ENCODE measurements around the gene MORC2.

GRCh38 chr22:30944986-30945385 lies 23.6 kb downstream of the MORC2 start:
- no peak for TF ChIP-seq EGR2 (tag by site-specific recombination; IDR thresholded peaks at IDR 0.05; ENCODE audit: low read depth)
- no peak for TF ChIP-seq CTCF (tag by site-specific recombination; IDR thresholded peaks at IDR 0.05)
- no peak for TF ChIP-seq ZNF747 (tag by site-specific recombination; IDR thresholded peaks at IDR 0.05)
- TF ChIP-seq ZNF639 (tag by site-specific recombination; IDR thresholded peaks at IDR 0.05), result no peak
- no peak for TF ChIP-seq ZNF202 (tag by site-specific recombination; IDR thresholded peaks at IDR 0.05; ENCODE audit: borderline replicate concordance)
- TF ChIP-seq YY1 (tag by site-specific recombination; IDR thresholded peaks at IDR 0.05), result no peak
- no peak for TF ChIP-seq KLF16 (tag by site-specific recombination; IDR thresholded peaks at IDR 0.05)
- TF ChIP-seq GLI4 (tag by site-specific recombination; IDR thresholded peaks at IDR 0.05), result no peak
